ENCODE data around the gene ARHGAP23.

ARHGAP23 gene

DNA sequence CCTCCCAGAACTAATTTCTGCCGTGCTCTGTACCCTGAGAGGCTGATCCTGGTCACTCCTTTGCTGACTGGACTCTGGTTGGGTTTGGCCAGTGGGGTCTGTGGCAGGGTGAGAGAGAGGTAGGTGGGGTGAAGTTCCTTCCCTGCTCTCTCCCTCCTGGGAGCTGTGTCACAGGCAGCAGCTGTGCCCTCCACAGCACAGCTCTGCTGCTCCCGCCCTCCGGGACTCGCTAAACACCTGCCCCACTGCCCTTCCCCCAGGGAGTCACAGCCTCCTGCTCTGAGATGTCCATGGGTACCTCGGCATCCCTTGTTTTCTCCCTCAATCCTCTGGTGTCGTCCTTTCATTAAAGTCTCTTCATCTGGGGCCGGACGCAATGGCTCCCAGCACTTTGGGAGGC is 111.1 kb downstream of the ARHGAP23 start:
- no peaks in the 10 kb centered on the region for H3K9me3 Mint-ChIP-seq
- no peak for DNase-seq (ENCODE audit: low spot score)
- no peaks in the 10 kb centered on the region for H3K4me1 Mint-ChIP-seq (ENCODE audit: low read depth)
- no peaks in the 10 kb centered on the region for H3K36me3 Mint-ChIP-seq (ENCODE audit: low read depth)
- H3K4me3 Mint-ChIP-seq: no peak overlapping the region
- peaks cover 3% of the 10 kb centered on the region for H3K27me3 Mint-ChIP-seq (ENCODE audit: low read depth)
- H3K27ac Mint-ChIP-seq: no peak overlapping the region

DNA sequence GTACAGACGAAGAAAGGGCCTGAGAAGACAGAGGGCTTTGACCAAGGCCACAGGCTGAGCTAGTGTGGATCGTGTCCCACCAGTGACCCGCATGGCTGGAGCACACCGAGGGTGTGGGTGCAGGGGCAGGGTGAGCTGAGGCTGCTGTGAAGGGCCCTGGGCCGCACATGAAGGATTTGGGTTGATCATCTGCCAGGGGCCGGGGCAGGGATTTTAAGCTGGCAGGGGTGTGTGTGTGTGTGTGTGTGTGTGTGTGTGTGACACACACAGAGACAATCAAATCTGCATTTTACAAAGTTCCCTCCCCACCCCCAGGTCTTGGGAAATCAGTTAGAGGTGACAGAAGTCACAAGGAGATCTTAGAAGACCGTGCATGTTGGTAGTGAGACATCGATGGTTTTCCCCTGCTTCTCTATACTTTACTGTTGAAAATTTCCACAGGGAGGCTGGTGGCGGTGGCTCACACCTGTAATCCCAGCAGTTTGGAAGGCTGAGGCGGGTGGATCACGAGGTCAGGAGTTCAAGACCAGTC is 112.3 kb downstream of the ARHGAP23 start:
- Mint-ChIP-seq H3K36me3 (ENCODE audit: low read depth) (no peaks in the 10 kb centered on the region), H3K4me1 (ENCODE audit: low read depth) (no peaks in the 10 kb centered on the region), H3K27ac (no peak overlapping the region), H3K9me3 (no peaks in the 10 kb centered on the region), H3K27me3 (ENCODE audit: low read depth) (peaks cover 3% of the 10 kb centered on the region), H3K4me3 (no peak overlapping the region)
- DNase-seq (ENCODE audit: low spot score): no peak

DNA sequence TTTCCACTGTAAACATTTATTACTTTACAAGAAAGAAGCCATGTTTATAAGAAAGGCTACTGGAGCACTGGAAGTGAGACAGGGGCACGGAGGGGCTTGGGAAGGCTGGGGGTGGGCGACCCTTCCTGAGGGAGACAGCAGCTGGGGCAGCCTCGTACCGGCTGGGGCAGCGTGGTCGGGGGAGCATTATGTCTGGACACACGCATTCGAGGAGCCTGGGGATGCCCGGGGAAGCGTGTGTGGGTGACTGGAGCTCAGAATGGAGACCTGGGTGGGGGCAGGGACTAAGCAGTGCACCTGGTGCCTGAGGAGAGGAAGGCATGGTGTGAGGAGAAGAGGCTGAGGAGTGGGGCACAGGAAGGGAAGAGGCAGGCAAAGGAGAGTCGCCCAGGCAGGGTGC is 113.0 kb downstream of the ARHGAP23 start:
- Mint-ChIP-seq H3K4me1 (ENCODE audit: low read depth) (no peaks in the 10 kb centered on the region), H3K9me3 (no peaks in the 10 kb centered on the region), H3K27ac (no peak overlapping the region), H3K36me3 (ENCODE audit: low read depth) (no peaks in the 10 kb centered on the region), H3K4me3 (no peak overlapping the region), H3K27me3 (ENCODE audit: low read depth) (no peaks in the 10 kb centered on the region)
- no peak for DNase-seq (ENCODE audit: low spot score)

DNA sequence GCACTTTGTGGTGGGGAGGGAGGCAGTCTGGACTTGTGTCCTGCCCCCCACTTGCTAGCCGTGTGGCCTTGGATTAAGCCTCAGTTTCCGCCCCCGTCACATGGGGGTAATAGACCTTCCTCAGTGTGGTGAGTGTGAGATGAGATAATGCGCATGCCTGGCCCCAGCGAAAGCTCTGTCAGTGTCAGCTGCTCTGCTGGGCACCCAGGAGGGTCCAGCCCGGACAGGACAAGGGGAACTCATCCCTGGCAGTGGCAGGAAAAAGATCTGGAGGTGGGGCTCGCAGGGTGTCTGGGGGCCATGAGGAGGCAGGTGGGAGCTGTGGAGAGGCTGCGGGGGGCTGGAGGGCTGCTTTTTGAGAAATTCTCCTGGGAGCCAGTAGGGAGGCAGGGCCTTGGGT is 114.0 kb downstream of the ARHGAP23 start:
- Mint-ChIP-seq H3K27me3 (ENCODE audit: low read depth) (no peaks in the 10 kb centered on the region), H3K36me3 (ENCODE audit: low read depth) (no peaks in the 10 kb centered on the region), H3K4me3 (no peak overlapping the region), H3K9me3 (no peaks in the 10 kb centered on the region), H3K27ac (no peak overlapping the region), H3K4me1 (ENCODE audit: low read depth) (no peaks in the 10 kb centered on the region)
- DNase-seq (ENCODE audit: low spot score): no peak

DNA sequence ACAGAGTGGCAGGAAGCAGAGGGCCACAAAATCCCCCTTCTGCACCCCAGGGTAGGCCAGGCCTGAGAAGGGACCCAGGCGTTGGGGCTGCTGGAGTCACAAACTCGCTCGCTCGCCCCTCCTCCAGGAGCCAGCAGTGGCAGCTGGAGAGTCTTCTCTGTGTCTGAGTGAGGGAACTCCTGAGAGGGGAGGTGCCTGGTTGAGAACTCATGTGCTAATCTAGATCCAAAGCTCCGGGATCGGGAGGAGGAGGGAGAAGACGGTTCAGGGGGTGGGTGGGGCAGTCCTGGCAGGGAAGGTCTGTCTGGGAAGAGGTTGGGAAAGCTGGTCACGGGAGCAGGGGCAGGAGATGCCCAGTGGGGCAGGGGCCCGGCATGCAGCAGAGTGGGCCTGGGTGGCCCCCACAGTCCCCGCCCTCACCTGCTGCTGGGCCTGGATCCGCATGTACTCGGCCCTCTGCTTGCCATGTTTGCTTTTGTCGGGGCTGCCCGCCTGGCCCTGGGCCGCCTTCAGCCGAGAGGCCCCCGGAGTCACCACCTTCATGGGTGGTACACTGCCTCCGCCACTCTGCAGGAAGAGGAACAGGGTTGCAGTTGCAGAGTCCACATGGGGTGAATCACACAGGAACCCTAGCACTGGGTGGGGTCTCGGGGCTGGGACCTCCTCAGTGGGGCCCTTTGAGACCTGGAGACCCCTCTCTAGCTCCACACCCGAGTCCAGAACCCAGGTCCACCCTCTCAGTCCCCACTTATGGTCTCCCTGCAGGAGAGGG is 115.3 kb downstream of the ARHGAP23 start:
- Mint-ChIP-seq H3K9me3 (no peaks in the 10 kb centered on the region), H3K4me1 (ENCODE audit: low read depth) (no peaks in the 10 kb centered on the region), H3K4me3 (no peak overlapping the region), H3K27me3 (ENCODE audit: low read depth) (no peaks in the 10 kb centered on the region), H3K36me3 (ENCODE audit: low read depth) (no peaks in the 10 kb centered on the region), H3K27ac (no peak overlapping the region)
- DNase-seq (ENCODE audit: low spot score): no peak

DNA sequence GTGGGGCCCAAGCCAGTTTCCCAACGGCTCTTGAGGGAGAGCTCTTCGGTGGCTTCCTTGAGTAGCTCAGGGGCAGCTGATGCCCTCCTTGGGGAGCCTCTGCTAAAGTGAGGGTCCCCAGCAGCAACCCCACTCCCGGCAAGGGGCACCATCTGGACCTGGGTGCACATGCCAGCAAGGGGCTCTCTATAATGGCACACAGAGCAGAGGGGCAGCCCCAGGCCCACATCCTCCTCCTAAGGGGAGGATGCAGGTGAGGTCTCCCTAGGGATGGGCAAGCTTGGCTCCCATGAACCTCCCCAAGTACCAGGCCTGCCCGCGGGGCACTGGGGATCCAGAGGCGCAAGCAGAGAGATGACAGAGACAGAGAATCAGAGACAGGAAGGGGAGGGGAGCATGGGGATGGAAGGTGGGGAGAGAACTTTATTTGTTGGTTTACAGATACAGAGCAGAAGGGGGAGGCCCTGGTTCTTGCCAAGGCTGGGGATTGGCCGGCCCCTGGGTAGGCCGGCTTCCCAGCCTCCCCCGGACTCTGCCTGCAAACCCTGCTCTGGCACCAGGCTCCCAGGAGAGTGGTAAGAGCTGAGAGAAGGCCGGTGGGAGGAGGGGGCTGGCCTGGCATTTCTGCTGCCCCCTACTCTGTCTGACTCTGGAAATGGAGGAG is 116.0 kb downstream of the ARHGAP23 start:
- Mint-ChIP-seq H3K27ac (no peak overlapping the region), H3K36me3 (ENCODE audit: low read depth) (no peaks in the 10 kb centered on the region), H3K27me3 (ENCODE audit: low read depth) (no peaks in the 10 kb centered on the region), H3K4me1 (ENCODE audit: low read depth) (no peaks in the 10 kb centered on the region), H3K4me3 (no peak overlapping the region), H3K9me3 (no peaks in the 10 kb centered on the region)
- no peak for DNase-seq (ENCODE audit: low spot score)

DNA sequence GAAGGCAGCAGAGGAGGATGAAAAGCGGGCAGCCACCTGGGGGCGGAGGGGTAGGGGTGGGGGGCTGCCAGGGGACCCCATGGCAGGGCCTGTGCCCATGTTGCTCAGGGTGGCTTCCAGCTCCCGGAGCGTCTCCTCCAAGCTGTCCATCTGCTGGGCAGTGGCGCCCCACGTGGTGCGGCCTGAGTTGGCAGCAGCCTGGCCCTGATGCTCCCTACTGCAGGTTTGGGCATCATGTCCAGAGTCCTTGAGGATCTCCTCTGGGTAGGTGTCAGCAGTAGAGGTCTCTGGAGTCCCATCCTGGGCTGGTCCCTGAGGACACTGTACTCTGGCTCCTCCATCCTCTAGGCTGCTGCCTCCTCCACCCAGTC is 116.6 kb downstream of the ARHGAP23 start:
- H3K27ac Mint-ChIP-seq: no peak overlapping the region
- peaks cover 2% of the 10 kb centered on the region for H3K27me3 Mint-ChIP-seq (ENCODE audit: low read depth)
- DNase-seq (ENCODE audit: low spot score): no peak
- no peaks in the 10 kb centered on the region for H3K36me3 Mint-ChIP-seq (ENCODE audit: low read depth)
- H3K4me1 Mint-ChIP-seq (ENCODE audit: low read depth): no peaks in the 10 kb centered on the region
- no peak overlapping the region for H3K4me3 Mint-ChIP-seq
- no peaks in the 10 kb centered on the region for H3K9me3 Mint-ChIP-seq

DNA sequence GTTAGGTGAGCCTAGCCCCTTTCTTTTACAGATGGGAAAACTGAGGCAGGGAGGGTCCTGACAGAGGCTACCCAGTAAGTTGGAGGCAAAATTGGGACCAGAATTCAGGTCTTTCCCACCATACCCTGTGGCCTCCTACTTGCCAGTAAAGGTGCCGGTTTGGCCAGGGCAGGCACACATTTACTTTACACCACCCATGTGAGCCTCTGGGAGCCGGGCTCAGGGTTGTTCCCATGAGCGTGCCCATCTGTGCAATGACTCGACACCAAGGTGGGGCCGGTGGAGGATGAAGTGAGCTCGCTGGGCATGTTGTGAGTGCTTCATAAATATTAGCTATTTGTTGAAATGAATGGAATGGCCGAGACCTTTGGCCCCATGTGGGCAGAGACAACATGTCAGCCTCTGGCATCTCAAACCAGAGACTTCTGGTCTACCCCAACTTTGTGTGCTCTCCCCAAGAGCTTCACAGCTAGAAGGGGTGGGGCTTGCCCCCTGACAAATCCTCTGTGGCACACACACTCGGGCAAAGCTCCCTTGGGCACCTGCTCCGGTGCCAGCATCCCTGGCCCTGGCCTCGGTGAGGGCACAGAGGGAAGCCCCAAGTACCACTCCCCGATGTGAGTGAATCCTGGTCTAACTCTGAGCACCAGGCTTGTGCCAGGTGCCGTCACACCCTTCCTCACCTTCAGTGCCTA is 117.4 kb downstream of the ARHGAP23 start:
- H3K27ac Mint-ChIP-seq: no peak overlapping the region
- H3K4me1 Mint-ChIP-seq (ENCODE audit: low read depth): no peaks in the 10 kb centered on the region
- no peaks in the 10 kb centered on the region for H3K36me3 Mint-ChIP-seq (ENCODE audit: low read depth)
- peaks cover 2% of the 10 kb centered on the region for H3K27me3 Mint-ChIP-seq (ENCODE audit: low read depth)
- no peak for DNase-seq (ENCODE audit: low spot score)
- no peaks in the 10 kb centered on the region for H3K9me3 Mint-ChIP-seq
- no peak overlapping the region for H3K4me3 Mint-ChIP-seq

DNA sequence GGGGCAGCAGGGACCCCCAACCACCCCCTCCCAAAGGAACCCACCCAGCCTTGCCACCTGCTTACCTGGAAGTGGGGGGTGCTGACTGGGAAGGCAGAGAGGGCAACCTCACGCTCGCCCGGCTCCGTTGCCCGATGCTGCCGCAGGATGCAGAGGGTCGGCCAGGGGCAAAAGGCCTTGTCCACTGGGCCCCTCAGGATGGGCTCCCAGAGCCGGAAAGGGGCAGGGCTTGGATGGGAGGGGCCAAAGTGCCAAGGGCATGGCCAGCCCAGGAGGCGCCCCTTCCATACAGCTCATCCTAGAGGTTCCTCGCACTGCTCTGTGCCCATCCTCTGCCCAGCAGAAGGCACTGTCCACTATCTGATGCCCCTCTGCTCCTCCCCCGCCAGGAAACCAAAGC is 118.1 kb downstream of the ARHGAP23 start:
- Mint-ChIP-seq H3K27me3 (ENCODE audit: low read depth) (peaks cover 2% of the 10 kb centered on the region), H3K27ac (no peak overlapping the region), H3K9me3 (no peaks in the 10 kb centered on the region), H3K4me3 (no peak overlapping the region), H3K36me3 (ENCODE audit: low read depth) (no peaks in the 10 kb centered on the region), H3K4me1 (ENCODE audit: low read depth) (no peaks in the 10 kb centered on the region)
- no peak for DNase-seq (ENCODE audit: low spot score)

DNA sequence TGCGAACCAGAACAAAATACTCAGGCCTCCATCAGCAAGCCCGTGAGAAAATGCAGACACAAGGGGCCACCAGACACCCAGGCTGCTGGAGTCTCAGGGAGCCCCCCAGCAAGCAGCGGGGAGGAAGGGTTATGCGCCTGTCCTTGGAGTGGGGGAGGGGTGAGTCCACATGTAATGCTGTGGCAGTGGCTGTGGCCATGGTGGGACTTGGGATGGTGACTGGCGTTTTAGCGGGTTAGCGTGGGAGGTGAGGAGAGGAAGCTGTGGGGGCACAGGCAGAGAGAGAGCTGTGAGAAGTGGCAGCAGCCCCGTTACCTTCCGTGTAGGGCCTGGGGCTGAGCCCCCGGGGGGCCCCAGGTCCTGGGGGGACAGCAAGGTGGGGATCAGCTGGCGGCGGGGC is 119.2 kb downstream of the ARHGAP23 start:
- Mint-ChIP-seq H3K4me1 (ENCODE audit: low read depth) (no peaks in the 10 kb centered on the region), H3K4me3 (no peak overlapping the region), H3K27me3 (ENCODE audit: low read depth) (peaks cover 2% of the 10 kb centered on the region), H3K9me3 (no peaks in the 10 kb centered on the region), H3K36me3 (ENCODE audit: low read depth) (no peaks in the 10 kb centered on the region), H3K27ac (no peak overlapping the region)
- no peak for DNase-seq (ENCODE audit: low spot score)

DNA sequence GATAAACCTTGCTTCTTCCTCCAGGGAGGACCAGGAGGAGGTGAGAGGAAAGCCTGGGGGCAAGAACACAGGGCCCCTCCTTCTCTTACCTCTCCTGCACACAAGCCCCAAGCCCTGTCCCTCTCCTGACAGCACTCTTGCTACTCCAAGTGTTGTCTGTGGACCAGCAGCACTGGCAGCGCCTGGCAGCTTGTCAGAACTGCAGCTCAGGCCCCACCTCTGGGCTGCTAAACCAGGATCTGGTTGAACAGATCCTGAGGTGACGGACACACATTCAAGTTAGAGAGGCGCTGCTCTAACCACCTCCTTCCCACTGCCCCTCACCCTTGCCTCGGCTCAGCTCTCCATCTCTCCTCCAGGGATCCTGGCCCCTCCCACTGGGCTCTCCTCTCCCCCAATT is 121.0 kb downstream of the ARHGAP23 start:
- no peak for DNase-seq (ENCODE audit: low spot score)
- H3K27me3 Mint-ChIP-seq (ENCODE audit: low read depth): peaks cover 3% of the 10 kb centered on the region
- H3K4me3 Mint-ChIP-seq: no peak overlapping the region
- no peaks in the 10 kb centered on the region for H3K36me3 Mint-ChIP-seq (ENCODE audit: low read depth)
- H3K4me1 Mint-ChIP-seq (ENCODE audit: low read depth): no peaks in the 10 kb centered on the region
- H3K9me3 Mint-ChIP-seq: no peaks in the 10 kb centered on the region
- no peak overlapping the region for H3K27ac Mint-ChIP-seq

DNA sequence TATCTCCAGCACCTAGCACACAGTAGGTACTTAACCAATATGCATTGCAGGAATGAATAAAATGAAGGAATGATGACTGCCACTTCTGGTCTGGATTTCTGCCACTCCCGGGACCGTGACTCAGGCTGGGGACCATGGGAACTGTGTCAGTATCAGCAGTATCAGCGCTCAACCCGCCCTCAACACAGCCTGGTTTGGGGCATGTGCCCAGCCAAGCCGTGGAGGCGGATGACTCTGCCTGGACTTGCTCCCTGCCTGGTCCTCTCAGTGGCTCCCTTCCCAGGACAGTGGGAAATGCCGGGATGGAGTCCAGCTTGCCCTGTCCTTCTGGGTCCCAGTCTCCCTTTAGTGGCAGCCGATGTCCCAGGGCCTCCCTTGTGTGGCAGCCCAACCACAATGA is 122.4 kb downstream of the ARHGAP23 start:
- H3K27ac Mint-ChIP-seq: no peak overlapping the region
- H3K27me3 Mint-ChIP-seq (ENCODE audit: low read depth): peaks cover 12% of the 10 kb centered on the region
- no peaks in the 10 kb centered on the region for H3K36me3 Mint-ChIP-seq (ENCODE audit: low read depth)
- H3K4me3 Mint-ChIP-seq: no peak overlapping the region
- H3K4me1 Mint-ChIP-seq (ENCODE audit: low read depth): no peaks in the 10 kb centered on the region
- no peak for DNase-seq (ENCODE audit: low spot score)
- no peaks in the 10 kb centered on the region for H3K9me3 Mint-ChIP-seq

DNA sequence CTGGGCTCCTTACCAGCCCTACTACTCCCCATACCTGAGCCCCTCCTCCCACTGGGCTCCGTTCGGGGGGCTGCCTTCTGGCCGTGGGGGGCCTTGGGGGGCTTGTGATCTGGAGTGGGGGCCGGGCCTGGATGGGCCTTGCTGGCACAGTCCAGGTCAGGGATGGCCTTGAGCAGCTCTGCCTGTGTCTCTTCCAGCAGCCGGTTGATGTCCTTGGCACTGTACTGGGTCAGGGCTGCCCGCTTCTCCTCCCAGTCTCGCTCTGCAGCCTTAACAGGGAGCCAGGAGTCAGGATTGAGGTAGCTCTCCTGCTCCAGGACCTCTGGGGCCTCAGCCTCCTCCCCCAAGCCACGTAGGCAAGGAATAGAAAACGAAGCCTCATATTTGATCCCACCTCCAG is 122.9 kb downstream of the ARHGAP23 start:
- H3K36me3 Mint-ChIP-seq (ENCODE audit: low read depth): no peaks in the 10 kb centered on the region
- H3K27ac Mint-ChIP-seq: no peak overlapping the region
- no peak overlapping the region for H3K4me3 Mint-ChIP-seq
- H3K9me3 Mint-ChIP-seq: no peaks in the 10 kb centered on the region
- DNase-seq (ENCODE audit: low spot score): no peak
- H3K4me1 Mint-ChIP-seq (ENCODE audit: low read depth): no peaks in the 10 kb centered on the region
- peaks cover 15% of the 10 kb centered on the region for H3K27me3 Mint-ChIP-seq (ENCODE audit: low read depth)

DNA sequence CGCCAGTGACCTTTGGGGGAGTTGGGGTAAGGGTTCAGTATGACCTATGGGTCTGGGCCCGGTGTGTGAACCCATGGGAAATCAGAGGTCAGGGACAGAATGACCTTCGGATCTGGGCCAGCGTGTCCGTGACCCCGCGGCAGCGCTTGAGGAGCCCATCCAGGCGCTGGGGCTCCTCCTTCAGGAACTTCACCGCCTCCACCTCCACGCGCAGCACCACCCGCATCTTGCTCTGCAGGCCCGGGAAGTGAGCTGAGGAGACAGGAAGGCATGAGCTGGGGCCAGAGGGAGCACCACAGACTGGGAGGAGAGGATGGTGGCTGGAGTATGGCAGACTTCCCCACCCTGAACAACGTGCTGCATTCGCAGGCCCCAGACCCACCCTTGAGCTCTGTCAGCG is 124.1 kb downstream of the ARHGAP23 start:
- DNase-seq (ENCODE audit: low spot score): no peak
- Mint-ChIP-seq H3K36me3 (ENCODE audit: low read depth) (no peaks in the 10 kb centered on the region), H3K27me3 (ENCODE audit: low read depth) (peaks cover 25% of the 10 kb centered on the region), H3K9me3 (no peaks in the 10 kb centered on the region), H3K4me3 (no peak overlapping the region), H3K4me1 (ENCODE audit: low read depth) (no peaks in the 10 kb centered on the region), H3K27ac (no peak overlapping the region)
